ENCODE results near the gene TRIM32.

DNA sequence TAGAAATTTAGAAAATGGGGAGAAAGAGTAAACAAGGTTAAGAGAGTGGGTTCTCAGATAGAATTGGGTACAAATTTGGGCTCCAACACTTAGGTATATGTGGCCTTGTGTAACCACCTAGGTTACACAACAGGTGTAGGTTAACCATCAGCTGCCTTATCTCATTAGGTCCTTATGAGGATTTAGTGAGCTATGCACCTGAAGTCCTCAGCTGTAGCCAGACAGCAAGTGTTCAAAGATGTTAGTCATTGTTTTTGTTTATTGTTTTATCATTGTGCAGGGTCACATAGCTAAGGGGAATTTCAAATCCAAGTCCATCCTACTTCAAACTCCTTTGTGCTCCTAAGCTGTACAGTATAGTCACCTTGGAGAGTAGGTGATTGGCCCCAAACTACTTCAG is 970 bp upstream of the TRIM32 start:
- TF ChIP-seq, protein P1, sequence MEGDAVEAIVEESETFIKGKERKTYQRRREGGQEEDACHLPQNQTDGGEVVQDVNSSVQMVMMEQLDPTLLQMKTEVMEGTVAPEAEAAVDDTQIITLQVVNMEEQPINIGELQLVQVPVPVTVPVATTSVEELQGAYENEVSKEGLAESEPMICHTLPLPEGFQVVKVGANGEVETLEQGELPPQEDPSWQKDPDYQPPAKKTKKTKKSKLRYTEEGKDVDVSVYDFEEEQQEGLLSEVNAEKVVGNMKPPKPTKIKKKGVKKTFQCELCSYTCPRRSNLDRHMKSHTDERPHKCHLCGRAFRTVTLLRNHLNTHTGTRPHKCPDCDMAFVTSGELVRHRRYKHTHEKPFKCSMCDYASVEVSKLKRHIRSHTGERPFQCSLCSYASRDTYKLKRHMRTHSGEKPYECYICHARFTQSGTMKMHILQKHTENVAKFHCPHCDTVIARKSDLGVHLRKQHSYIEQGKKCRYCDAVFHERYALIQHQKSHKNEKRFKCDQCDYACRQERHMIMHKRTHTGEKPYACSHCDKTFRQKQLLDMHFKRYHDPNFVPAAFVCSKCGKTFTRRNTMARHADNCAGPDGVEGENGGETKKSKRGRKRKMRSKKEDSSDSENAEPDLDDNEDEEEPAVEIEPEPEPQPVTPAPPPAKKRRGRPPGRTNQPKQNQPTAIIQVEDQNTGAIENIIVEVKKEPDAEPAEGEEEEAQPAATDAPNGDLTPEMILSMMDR (IDR thresholded peaks at IDR 0.05), result no peak
- TF ChIP-seq, protein P2, sequence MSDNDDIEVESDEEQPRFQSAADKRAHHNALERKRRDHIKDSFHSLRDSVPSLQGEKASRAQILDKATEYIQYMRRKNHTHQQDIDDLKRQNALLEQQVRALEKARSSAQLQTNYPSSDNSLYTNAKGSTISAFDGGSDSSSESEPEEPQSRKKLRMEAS (IDR thresholded peaks at IDR 0.05; ENCODE audit: low read depth), result no peak
- no peak for TF ChIP-seq TEAD4 (IDR thresholded peaks at IDR 0.05; ENCODE audit: borderline replicate concordance, insufficient read depth)
- TF ChIP-seq EP300 (IDR thresholded peaks at IDR 0.05; ENCODE audit: borderline replicate concordance in 1 of 2, low read depth in 1 of 2, low read length in 1 of 2), result no peak
- no peak for TF ChIP-seq FOXM1 (IDR thresholded peaks at IDR 0.05; ENCODE audit: low read depth)
- TF ChIP-seq, protein P3, sequence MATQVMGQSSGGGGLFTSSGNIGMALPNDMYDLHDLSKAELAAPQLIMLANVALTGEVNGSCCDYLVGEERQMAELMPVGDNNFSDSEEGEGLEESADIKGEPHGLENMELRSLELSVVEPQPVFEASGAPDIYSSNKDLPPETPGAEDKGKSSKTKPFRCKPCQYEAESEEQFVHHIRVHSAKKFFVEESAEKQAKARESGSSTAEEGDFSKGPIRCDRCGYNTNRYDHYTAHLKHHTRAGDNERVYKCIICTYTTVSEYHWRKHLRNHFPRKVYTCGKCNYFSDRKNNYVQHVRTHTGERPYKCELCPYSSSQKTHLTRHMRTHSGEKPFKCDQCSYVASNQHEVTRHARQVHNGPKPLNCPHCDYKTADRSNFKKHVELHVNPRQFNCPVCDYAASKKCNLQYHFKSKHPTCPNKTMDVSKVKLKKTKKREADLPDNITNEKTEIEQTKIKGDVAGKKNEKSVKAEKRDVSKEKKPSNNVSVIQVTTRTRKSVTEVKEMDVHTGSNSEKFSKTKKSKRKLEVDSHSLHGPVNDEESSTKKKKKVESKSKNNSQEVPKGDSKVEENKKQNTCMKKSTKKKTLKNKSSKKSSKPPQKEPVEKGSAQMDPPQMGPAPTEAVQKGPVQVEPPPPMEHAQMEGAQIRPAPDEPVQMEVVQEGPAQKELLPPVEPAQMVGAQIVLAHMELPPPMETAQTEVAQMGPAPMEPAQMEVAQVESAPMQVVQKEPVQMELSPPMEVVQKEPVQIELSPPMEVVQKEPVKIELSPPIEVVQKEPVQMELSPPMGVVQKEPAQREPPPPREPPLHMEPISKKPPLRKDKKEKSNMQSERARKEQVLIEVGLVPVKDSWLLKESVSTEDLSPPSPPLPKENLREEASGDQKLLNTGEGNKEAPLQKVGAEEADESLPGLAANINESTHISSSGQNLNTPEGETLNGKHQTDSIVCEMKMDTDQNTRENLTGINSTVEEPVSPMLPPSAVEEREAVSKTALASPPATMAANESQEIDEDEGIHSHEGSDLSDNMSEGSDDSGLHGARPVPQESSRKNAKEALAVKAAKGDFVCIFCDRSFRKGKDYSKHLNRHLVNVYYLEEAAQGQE (IDR thresholded peaks at IDR 0.05; ENCODE audit: low read depth, low read length), result no peak
- no peak for TF ChIP-seq FOXJ3 (CRISPR knock-in tag; IDR thresholded peaks at IDR 0.05)
- TF ChIP-seq, protein P4, sequence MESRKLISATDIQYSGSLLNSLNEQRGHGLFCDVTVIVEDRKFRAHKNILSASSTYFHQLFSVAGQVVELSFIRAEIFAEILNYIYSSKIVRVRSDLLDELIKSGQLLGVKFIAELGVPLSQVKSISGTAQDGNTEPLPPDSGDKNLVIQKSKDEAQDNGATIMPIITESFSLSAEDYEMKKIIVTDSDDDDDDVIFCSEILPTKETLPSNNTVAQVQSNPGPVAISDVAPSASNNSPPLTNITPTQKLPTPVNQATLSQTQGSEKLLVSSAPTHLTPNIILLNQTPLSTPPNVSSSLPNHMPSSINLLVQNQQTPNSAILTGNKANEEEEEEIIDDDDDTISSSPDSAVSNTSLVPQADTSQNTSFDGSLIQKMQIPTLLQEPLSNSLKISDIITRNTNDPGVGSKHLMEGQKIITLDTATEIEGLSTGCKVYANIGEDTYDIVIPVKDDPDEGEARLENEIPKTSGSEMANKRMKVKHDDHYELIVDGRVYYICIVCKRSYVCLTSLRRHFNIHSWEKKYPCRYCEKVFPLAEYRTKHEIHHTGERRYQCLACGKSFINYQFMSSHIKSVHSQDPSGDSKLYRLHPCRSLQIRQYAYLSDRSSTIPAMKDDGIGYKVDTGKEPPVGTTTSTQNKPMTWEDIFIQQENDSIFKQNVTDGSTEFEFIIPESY (IDR thresholded peaks at IDR 0.05; ENCODE audit: borderline replicate concordance, low read depth), result no peak
- no peak for TF ChIP-seq NRF1 (IDR thresholded peaks at IDR 0.05; ENCODE audit: low read depth, low read length)
- no peak for TF ChIP-seq TAF1 (IDR thresholded peaks at IDR 0.05; ENCODE audit: borderline replicate concordance, low read depth, low read length)
- no peak for TF ChIP-seq RXRA (IDR thresholded peaks at IDR 0.05; ENCODE audit: borderline replicate concordance, low read depth)
